ENCODE measurements around the gene VHLL.

Gene VHLL

GRCh38 chr1:156276532-156276931, 22.6 kb downstream of the VHLL start:
- no peak overlapping the region for H3K4me3 Mint-ChIP-seq
- peaks cover 69% of the 10 kb centered on the region for H3K36me3 Mint-ChIP-seq (ENCODE audit: low read depth)
- no peaks in the 10 kb centered on the region for H3K9me3 Mint-ChIP-seq
- H3K27me3 Mint-ChIP-seq (ENCODE audit: low read depth, poor library complexity): no peaks in the 10 kb centered on the region
- DNase-seq: no peak
- peaks cover 17% of the 10 kb centered on the region for H3K4me1 Mint-ChIP-seq
- TF ChIP-seq CTCF (IDR thresholded peaks at IDR 0.05): no peak
- no peak overlapping the region for H3K27ac Mint-ChIP-seq

DNA sequence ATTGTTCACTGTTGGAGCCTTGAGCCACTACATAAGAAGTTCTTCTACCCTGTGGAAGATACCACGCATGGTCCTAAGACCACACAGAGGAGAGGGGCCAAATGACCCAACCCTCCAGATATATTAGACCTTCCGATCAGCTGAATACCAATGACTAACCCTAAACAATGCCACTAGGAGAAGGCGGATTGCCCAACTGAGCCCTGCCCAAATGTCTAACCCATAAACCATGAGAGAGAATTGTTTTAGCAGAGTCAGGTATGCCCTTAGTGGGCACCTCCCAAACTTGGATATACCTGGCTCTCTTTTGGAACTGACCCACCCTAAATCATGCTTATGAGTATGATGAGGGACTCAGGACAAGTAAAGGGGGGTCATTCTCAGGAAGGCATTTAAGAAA, 28.8 kb downstream of the VHLL start:
- no peak for TF ChIP-seq CTCF (IDR thresholded peaks at IDR 0.05)
- Mint-ChIP-seq H3K9me3 (no peaks in the 10 kb centered on the region), H3K27ac (peak overlapping the region; percentile 87), H3K4me1 (no peaks in the 10 kb centered on the region), H3K36me3 (ENCODE audit: low read depth) (peaks cover 80% of the 10 kb centered on the region), H3K4me3 (no peak overlapping the region), H3K27me3 (ENCODE audit: low read depth, poor library complexity) (no peaks in the 10 kb centered on the region)
- no peak for DNase-seq

DNA sequence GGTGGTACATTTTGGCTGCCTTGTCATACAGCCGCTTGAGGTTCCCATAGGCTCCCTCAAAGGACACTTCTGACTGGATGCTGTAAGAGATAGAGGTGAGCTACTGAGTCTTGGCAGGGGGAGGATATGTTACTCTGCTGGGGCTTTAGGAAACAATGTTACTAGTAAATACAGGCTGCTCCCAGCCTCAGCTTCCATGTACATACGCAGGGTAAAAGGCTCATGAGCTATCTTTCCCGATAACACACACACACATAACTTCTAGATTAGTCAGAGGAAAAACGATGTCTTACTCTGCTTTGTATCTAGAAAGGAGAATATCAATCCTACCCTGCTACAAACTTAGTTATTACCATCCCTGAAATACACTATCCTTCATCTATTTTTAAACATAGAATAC, 30.8 kb downstream of the VHLL start:
- H3K27ac Mint-ChIP-seq: no peak overlapping the region
- H3K36me3 Mint-ChIP-seq (ENCODE audit: low read depth): peaks cover 80% of the 10 kb centered on the region
- no peak overlapping the region for H3K4me3 Mint-ChIP-seq
- no peaks in the 10 kb centered on the region for H3K9me3 Mint-ChIP-seq
- no peak for TF ChIP-seq CTCF (IDR thresholded peaks at IDR 0.05)
- no peaks in the 10 kb centered on the region for H3K4me1 Mint-ChIP-seq
- H3K27me3 Mint-ChIP-seq (ENCODE audit: low read depth, poor library complexity): no peaks in the 10 kb centered on the region
- DNase-seq: no peak

GRCh38 chr1:156266051-156266450, 33.1 kb downstream of the VHLL start:
- H3K27ac Mint-ChIP-seq: no peak overlapping the region
- no peak for DNase-seq
- no peak overlapping the region for H3K4me3 Mint-ChIP-seq
- no peaks in the 10 kb centered on the region for H3K4me1 Mint-ChIP-seq
- no peaks in the 10 kb centered on the region for H3K9me3 Mint-ChIP-seq
- H3K36me3 Mint-ChIP-seq (ENCODE audit: low read depth): peaks cover 76% of the 10 kb centered on the region
- no peak for TF ChIP-seq CTCF (IDR thresholded peaks at IDR 0.05)
- H3K27me3 Mint-ChIP-seq (ENCODE audit: low read depth, poor library complexity): no peaks in the 10 kb centered on the region

- Mint-ChIP-seq H3K27ac (peak overlapping the region; percentile 17), H3K36me3 (ENCODE audit: low read depth) (peaks cover 86% of the 10 kb centered on the region), H3K4me1 (no peaks in the 10 kb centered on the region), H3K4me3 (no peak overlapping the region), H3K9me3 (no peaks in the 10 kb centered on the region), H3K27me3 (ENCODE audit: low read depth, poor library complexity) (no peaks in the 10 kb centered on the region)
- TF ChIP-seq CTCF (IDR thresholded peaks at IDR 0.05): no peak
- no peak for DNase-seq
Measured at GRCh38 chr1:156263288-156263655, 35.8 kb downstream of the VHLL start.

- DNase-seq: no peak
- no peak for TF ChIP-seq CTCF (IDR thresholded peaks at IDR 0.05)
- H3K4me3 Mint-ChIP-seq: no peak overlapping the region
- no peaks in the 10 kb centered on the region for H3K4me1 Mint-ChIP-seq
- H3K27ac Mint-ChIP-seq: no peak overlapping the region
- no peaks in the 10 kb centered on the region for H3K9me3 Mint-ChIP-seq
- peaks cover 85% of the 10 kb centered on the region for H3K36me3 Mint-ChIP-seq (ENCODE audit: low read depth)
- no peaks in the 10 kb centered on the region for H3K27me3 Mint-ChIP-seq (ENCODE audit: low read depth, poor library complexity)
Measured at GRCh38 chr1:156262461-156263287, 36.4 kb downstream of the VHLL start.

All from nephron progenitor cell (in vitro differentiated cells).